ENCODE results near the gene VWA3B. TPM values are rescaled to one million over a fixed set of nuclear protein-coding genes. Genes with fewer than 3 reads are reported as not detected.
"Not testable (repeated sequence)": the region's sequence is repeated elsewhere in the genome, so short reads cannot be mapped to it uniquely, and the experiment has no call there.

Gene VWA3B
- polyA plus RNA-seq, 1 donor (not counting 4 experiments of a cell fraction or from before 2014, with no cell fraction given): not detected

- Histone ChIP-seq H3K4me2 (ENCODE audit: control insufficient read depth, extremely low read depth, insufficient read depth, low read depth, low read length) (no peak overlapping the region), H3K9me1 (ENCODE audit: control insufficient read depth, extremely low read depth, insufficient read depth, low read length) (no peaks in the 10 kb centered on the region), H3K4me1 (ENCODE audit: control insufficient read depth, extremely low read depth, insufficient read depth, low read length) (no peaks in the 10 kb centered on the region), H3K9ac (ENCODE audit: control insufficient read depth, extremely low read depth, insufficient read depth, low read length) (no peak overlapping the region), H3K27me3 (ENCODE audit: control insufficient read depth, extremely low read depth, insufficient read depth, low read length) (no peaks in the 10 kb centered on the region), H3K36me3 (ENCODE audit: control insufficient read depth in 2 of 2, extremely low read depth in 1 of 2, insufficient read depth in 2 of 2, low read length in 2 of 2) (no peaks in the 10 kb centered on the region), H3K4me3 (ENCODE audit: control insufficient read depth in 2 of 3, extremely low read depth in 1 of 3, insufficient read depth in 2 of 3, low read depth in 1 of 3, low read length in 3 of 3) (no peak overlapping the region), H3K9me3 (ENCODE audit: control insufficient read depth, low read depth, low read length) (no peaks in the 10 kb centered on the region), H4K20me1 (ENCODE audit: control insufficient read depth, extremely low read depth, insufficient read depth, low read length) (no peaks in the 10 kb centered on the region), H2AFZ (ENCODE audit: control insufficient read depth, low read length) (no peak overlapping the region), H3K79me2 (ENCODE audit: control insufficient read depth, insufficient read depth, low read length) (no peaks in the 10 kb centered on the region), H3K27ac (ENCODE audit: control insufficient read depth, insufficient read depth, low read length) (no peak overlapping the region)
- TF ChIP-seq CTCF (optimal IDR thresholded peaks at IDR 0.05 in 1 of 3, IDR thresholded peaks at IDR 0.05 in 1 of 3, conservative IDR thresholded peaks at IDR 0.05 in 1 of 3; ENCODE audit: extremely low read depth in 1 of 3, insufficient read depth in 2 of 3, low read length in 3 of 3) (no peak), EZH2 (IDR thresholded peaks at IDR 0.05; ENCODE audit: low read length) (no peak)
- FAIRE-seq: no peak
- dilution Hi-C loops (cut with MboI; ENCODE audit: extremely low pct_ligation_motif_present, low sequenced_read_pairs): no loop called here
- no peak for DNase-seq (ENCODE audit: low read depth, low spot score)
Observed at GRCh38 chr2:98093611-98094010, 6.6 kb downstream of the VWA3B start.

GRCh38 chr2:98099939-98100743 lies 13.2 kb downstream of the VWA3B start:
- Histone ChIP-seq H3K4me3 (ENCODE audit: control insufficient read depth in 2 of 3, extremely low read depth in 1 of 3, insufficient read depth in 2 of 3, low read depth in 1 of 3, low read length in 3 of 3) (no peak overlapping the region), H3K9ac (ENCODE audit: control insufficient read depth, extremely low read depth, insufficient read depth, low read length) (no peak overlapping the region), H3K9me3 (ENCODE audit: control insufficient read depth, low read depth, low read length) (no peaks in the 10 kb centered on the region), H3K4me1 (ENCODE audit: control insufficient read depth, extremely low read depth, insufficient read depth, low read length) (no peaks in the 10 kb centered on the region), H4K20me1 (ENCODE audit: control insufficient read depth, extremely low read depth, insufficient read depth, low read length) (no peaks in the 10 kb centered on the region), H3K4me2 (ENCODE audit: control insufficient read depth, extremely low read depth, insufficient read depth, low read depth, low read length) (no peak overlapping the region), H3K27ac (ENCODE audit: control insufficient read depth, insufficient read depth, low read length) (no peak overlapping the region), H3K27me3 (ENCODE audit: control insufficient read depth, extremely low read depth, insufficient read depth, low read length) (no peaks in the 10 kb centered on the region), H2AFZ (ENCODE audit: control insufficient read depth, low read length) (no peak overlapping the region), H3K36me3 (ENCODE audit: control insufficient read depth in 2 of 2, extremely low read depth in 1 of 2, insufficient read depth in 2 of 2, low read length in 2 of 2) (no peaks in the 10 kb centered on the region), H3K79me2 (ENCODE audit: control insufficient read depth, insufficient read depth, low read length) (no peaks in the 10 kb centered on the region), H3K9me1 (ENCODE audit: control insufficient read depth, extremely low read depth, insufficient read depth, low read length) (no peaks in the 10 kb centered on the region)
- TF ChIP-seq EZH2 (IDR thresholded peaks at IDR 0.05; ENCODE audit: low read length) (no peak), CTCF (optimal IDR thresholded peaks at IDR 0.05 in 1 of 3, IDR thresholded peaks at IDR 0.05 in 1 of 3, conservative IDR thresholded peaks at IDR 0.05 in 1 of 3; ENCODE audit: extremely low read depth in 1 of 3, insufficient read depth in 2 of 3, low read length in 3 of 3) (no peak)
- DNase-seq (ENCODE audit: low read depth, low spot score) (no peak), FAIRE-seq (no peak)
- dilution Hi-C loops (cut with MboI; ENCODE audit: extremely low pct_ligation_motif_present, low sequenced_read_pairs): no loop called here

- H3K27ac ChIP-seq (ENCODE audit: control insufficient read depth, insufficient read depth, low read length); H3K27me3 ChIP-seq (ENCODE audit: control insufficient read depth, extremely low read depth, insufficient read depth, low read length); H3K4me1 ChIP-seq (ENCODE audit: control insufficient read depth, extremely low read depth, insufficient read depth, low read length); H3K79me2 ChIP-seq (ENCODE audit: control insufficient read depth, insufficient read depth, low read length); H3K36me3 ChIP-seq (ENCODE audit: control insufficient read depth in 2 of 2, extremely low read depth in 1 of 2, insufficient read depth in 2 of 2, low read length in 2 of 2); H3K4me2 ChIP-seq (ENCODE audit: control insufficient read depth, extremely low read depth, insufficient read depth, low read depth, low read length); DNase-seq (ENCODE audit: low read depth, low spot score); H4K20me1 ChIP-seq (ENCODE audit: control insufficient read depth, extremely low read depth, insufficient read depth, low read length); FAIRE-seq; H3K9ac ChIP-seq (ENCODE audit: control insufficient read depth, extremely low read depth, insufficient read depth, low read length); H2AFZ ChIP-seq (ENCODE audit: control insufficient read depth, low read length); H3K9me3 ChIP-seq (ENCODE audit: control insufficient read depth, low read depth, low read length); dilution Hi-C loops (cut with MboI; ENCODE audit: extremely low pct_ligation_motif_present, low sequenced_read_pairs); H3K4me3 ChIP-seq (ENCODE audit: control insufficient read depth in 2 of 3, extremely low read depth in 1 of 3, insufficient read depth in 2 of 3, low read depth in 1 of 3, low read length in 3 of 3); H3K9me1 ChIP-seq (ENCODE audit: control insufficient read depth, extremely low read depth, insufficient read depth, low read length): not testable (repeated sequence)
Observed at GRCh38 chr2:98102315-98102714, 15.3 kb downstream of the VWA3B start.

All from keratinocyte (primary cell).